ENCODE results near the gene HOXB8.

Gene HOXB8

GRCh38 chr17:48593126-48593829 lies 21.8 kb downstream of the HOXB8 start, which contains the start of gene HOXB5:
Gene HOXB5 (minus strand): TSS chr17:48593779. CDS start chr17:48593682, 97 bp downstream.
- TF ChIP-seq, protein P1, sequence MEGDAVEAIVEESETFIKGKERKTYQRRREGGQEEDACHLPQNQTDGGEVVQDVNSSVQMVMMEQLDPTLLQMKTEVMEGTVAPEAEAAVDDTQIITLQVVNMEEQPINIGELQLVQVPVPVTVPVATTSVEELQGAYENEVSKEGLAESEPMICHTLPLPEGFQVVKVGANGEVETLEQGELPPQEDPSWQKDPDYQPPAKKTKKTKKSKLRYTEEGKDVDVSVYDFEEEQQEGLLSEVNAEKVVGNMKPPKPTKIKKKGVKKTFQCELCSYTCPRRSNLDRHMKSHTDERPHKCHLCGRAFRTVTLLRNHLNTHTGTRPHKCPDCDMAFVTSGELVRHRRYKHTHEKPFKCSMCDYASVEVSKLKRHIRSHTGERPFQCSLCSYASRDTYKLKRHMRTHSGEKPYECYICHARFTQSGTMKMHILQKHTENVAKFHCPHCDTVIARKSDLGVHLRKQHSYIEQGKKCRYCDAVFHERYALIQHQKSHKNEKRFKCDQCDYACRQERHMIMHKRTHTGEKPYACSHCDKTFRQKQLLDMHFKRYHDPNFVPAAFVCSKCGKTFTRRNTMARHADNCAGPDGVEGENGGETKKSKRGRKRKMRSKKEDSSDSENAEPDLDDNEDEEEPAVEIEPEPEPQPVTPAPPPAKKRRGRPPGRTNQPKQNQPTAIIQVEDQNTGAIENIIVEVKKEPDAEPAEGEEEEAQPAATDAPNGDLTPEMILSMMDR (IDR thresholded peaks at IDR 0.05; ENCODE audit: poor library complexity, severe bottlenecking): no peak
- H3K27ac ChIP-seq (ENCODE audit: poor library complexity, severe bottlenecking): no peak within 1 kb of the TSS
- no peak for ATAC-seq (ENCODE audit: low read depth)
- H3K4me3 ChIP-seq (ENCODE audit: severe bottlenecking): no peak within 1 kb of the TSS
- H3K4me1 ChIP-seq (ENCODE audit: insufficient read depth, poor library complexity, severe bottlenecking): no peaks in the 10 kb centered on the region
- H3K36me3 ChIP-seq (ENCODE audit: low read depth): no peaks in the 10 kb centered on the region
- no peak for DNase-seq (ENCODE audit: low spot score)
- no peaks in the 10 kb centered on the region for H3K9me3 ChIP-seq (ENCODE audit: severe bottlenecking)
- no peaks in the 10 kb centered on the region for H3K27me3 ChIP-seq (ENCODE audit: insufficient read depth, poor library complexity, severe bottlenecking)

GRCh38 chr17:48592577-48592976 lies 22.5 kb downstream of the HOXB8 start:
- no peak overlapping the region for H3K4me3 ChIP-seq (ENCODE audit: severe bottlenecking)

GRCh38 chr17:48592057-48592514 lies 23.0 kb downstream of the HOXB8 start:
- H3K4me3 ChIP-seq (ENCODE audit: severe bottlenecking): no peak overlapping the region
- TF ChIP-seq, protein P1 (IDR thresholded peaks at IDR 0.05; ENCODE audit: poor library complexity, severe bottlenecking): no peak
- H3K36me3 ChIP-seq (ENCODE audit: low read depth): no peaks in the 10 kb centered on the region
- H3K27ac ChIP-seq (ENCODE audit: poor library complexity, severe bottlenecking): no peak overlapping the region
- no peaks in the 10 kb centered on the region for H3K9me3 ChIP-seq (ENCODE audit: severe bottlenecking)
- no peak for DNase-seq (ENCODE audit: low spot score)
- H3K4me1 ChIP-seq (ENCODE audit: insufficient read depth, poor library complexity, severe bottlenecking): peaks cover 6% of the 10 kb centered on the region
- no peaks in the 10 kb centered on the region for H3K27me3 ChIP-seq (ENCODE audit: insufficient read depth, poor library complexity, severe bottlenecking)
- no peak for ATAC-seq (ENCODE audit: low read depth)

More at GRCh38 chr17:48592577-48592976, 22.5 kb downstream of the HOXB8 start:
- Histone ChIP-seq H3K27me3 (ENCODE audit: insufficient read depth, poor library complexity, severe bottlenecking) (no peaks in the 10 kb centered on the region), H3K27ac (ENCODE audit: poor library complexity, severe bottlenecking) (no peak overlapping the region), H3K9me3 (ENCODE audit: severe bottlenecking) (no peaks in the 10 kb centered on the region), H3K4me1 (ENCODE audit: insufficient read depth, poor library complexity, severe bottlenecking) (peaks cover 3% of the 10 kb centered on the region), H3K36me3 (ENCODE audit: low read depth) (no peaks in the 10 kb centered on the region)
- no peak for DNase-seq (ENCODE audit: low spot score)
- TF ChIP-seq, protein P1 (IDR thresholded peaks at IDR 0.05; ENCODE audit: poor library complexity, severe bottlenecking): no peak
- ATAC-seq (ENCODE audit: low read depth): no peak

GRCh38 chr17:48591255-48592056 lies 23.6 kb downstream of the HOXB8 start:
- TF ChIP-seq, protein P1 (IDR thresholded peaks at IDR 0.05; ENCODE audit: poor library complexity, severe bottlenecking): no peak
- Histone ChIP-seq H3K27me3 (ENCODE audit: insufficient read depth, poor library complexity, severe bottlenecking) (no peaks in the 10 kb centered on the region), H3K9me3 (ENCODE audit: severe bottlenecking) (no peaks in the 10 kb centered on the region), H3K4me3 (ENCODE audit: severe bottlenecking) (no peak overlapping the region), H3K36me3 (ENCODE audit: low read depth) (no peaks in the 10 kb centered on the region), H3K27ac (ENCODE audit: poor library complexity, severe bottlenecking) (no peak overlapping the region), H3K4me1 (ENCODE audit: insufficient read depth, poor library complexity, severe bottlenecking) (peaks cover 6% of the 10 kb centered on the region)
- DNase-seq (ENCODE audit: low spot score): no peak
- ATAC-seq (ENCODE audit: low read depth): no peak

Measured in RWPE2 (cell line).